ENCODE results near the gene BBS4.
"Not testable (repeated sequence)": the region's sequence is repeated elsewhere in the genome, so short reads cannot be mapped to it uniquely, and the experiment has no call there.

The BBS4 gene

GRCh38 chr15:72685925-72686794 lies at the start of gene BBS4, which contains the start of gene HIGD2B:
Gene BBS4, plus strand, starts transcription at chr15:72686207. Its CDS starts 21 bp downstream, at chr15:72686228.
Gene HIGD2B, minus strand, starts transcription at chr15:72686182. Its CDS starts 9,808 bp downstream, at chr15:72676374.
- no peak for TF ChIP-seq JUND (IDR thresholded peaks at IDR 0.05; ENCODE audit: low read depth)
- in situ Hi-C loops (cut with HindIII; ENCODE audit: low pct_unique_long_range_greater_than_20kb, low sequenced_read_pairs), result no loop called here
- DNase-seq (ENCODE audit: low read depth in 1 of 2, low spot score in 1 of 2), result peak; percentile 55 to 97

- in situ Hi-C loops (cut with HindIII; ENCODE audit: low pct_unique_long_range_greater_than_20kb, low sequenced_read_pairs), result not testable (repeated sequence)
- DNase-seq (ENCODE audit: low read depth in 1 of 2, low spot score in 1 of 2), result peak in 1 of 2 experiments; percentile 84
These were observed 49.3 kb upstream of the BBS4 start for GRCh38 chr15:72636519-72637282.

GRCh38 chr15:72639759-72640483 lies 46.1 kb upstream of the BBS4 start:
- DNase-seq (ENCODE audit: low read depth in 1 of 2, low spot score in 1 of 2); in situ Hi-C loops (cut with HindIII; ENCODE audit: low pct_unique_long_range_greater_than_20kb, low sequenced_read_pairs): not testable (repeated sequence)

- DNase-seq (ENCODE audit: low read depth in 1 of 2, low spot score in 1 of 2); in situ Hi-C loops (cut with HindIII; ENCODE audit: low pct_unique_long_range_greater_than_20kb, low sequenced_read_pairs): not testable (repeated sequence)
These were observed 43.7 kb upstream of the BBS4 start for GRCh38 chr15:72642271-72642670.

- DNase-seq (ENCODE audit: low read depth in 1 of 2, low spot score in 1 of 2); in situ Hi-C loops (cut with HindIII; ENCODE audit: low pct_unique_long_range_greater_than_20kb, low sequenced_read_pairs): not testable (repeated sequence)
These were observed 37.3 kb upstream of the BBS4 start for GRCh38 chr15:72648631-72649253.

GRCh38 chr15:72654397-72654796 lies 31.6 kb upstream of the BBS4 start, which contains the start of gene GOLGA6B:
Gene GOLGA6B, plus strand, starts transcription at chr15:72654697. Its CDS starts 41 bp downstream, at chr15:72654738.
- in situ Hi-C loops (cut with HindIII; ENCODE audit: low pct_unique_long_range_greater_than_20kb, low sequenced_read_pairs); DNase-seq (ENCODE audit: low read depth in 1 of 2, low spot score in 1 of 2): not testable (repeated sequence)

GRCh38 chr15:72656014-72656413 lies 30.0 kb upstream of the BBS4 start:
- DNase-seq (ENCODE audit: low read depth in 1 of 2, low spot score in 1 of 2); in situ Hi-C loops (cut with HindIII; ENCODE audit: low pct_unique_long_range_greater_than_20kb, low sequenced_read_pairs): not testable (repeated sequence)

GRCh38 chr15:72661081-72661480 lies 24.9 kb upstream of the BBS4 start:
- in situ Hi-C loops (cut with HindIII; ENCODE audit: low pct_unique_long_range_greater_than_20kb, low sequenced_read_pairs); DNase-seq (ENCODE audit: low read depth in 1 of 2, low spot score in 1 of 2): not testable (repeated sequence)

- in situ Hi-C loops (cut with HindIII; ENCODE audit: low pct_unique_long_range_greater_than_20kb, low sequenced_read_pairs); DNase-seq (ENCODE audit: low read depth in 1 of 2, low spot score in 1 of 2): not testable (repeated sequence)
These were observed 22.1 kb upstream of the BBS4 start for GRCh38 chr15:72663931-72664330.

- in situ Hi-C loops (cut with HindIII; ENCODE audit: low pct_unique_long_range_greater_than_20kb, low sequenced_read_pairs); DNase-seq (ENCODE audit: low read depth in 1 of 2, low spot score in 1 of 2): not testable (repeated sequence)
These were observed 20.3 kb upstream of the BBS4 start for GRCh38 chr15:72665706-72666105.

- in situ Hi-C loops (cut with HindIII; ENCODE audit: low pct_unique_long_range_greater_than_20kb, low sequenced_read_pairs); DNase-seq (ENCODE audit: low read depth in 1 of 2, low spot score in 1 of 2): not testable (repeated sequence)
These were observed 16.2 kb upstream of the BBS4 start for GRCh38 chr15:72669803-72670202.

GRCh38 chr15:72670656-72671352 lies 15.2 kb upstream of the BBS4 start:
- in situ Hi-C loops (cut with HindIII; ENCODE audit: low pct_unique_long_range_greater_than_20kb, low sequenced_read_pairs), result not testable (repeated sequence)

More at GRCh38 chr15:72670656-72671352, 15.2 kb upstream of the BBS4 start:
- DNase-seq (ENCODE audit: low read depth in 1 of 2, low spot score in 1 of 2), result peak; percentile 38 to 82

Data from T47D (cell line).